Breast epithelium (tissue), 3 donors: ENCODE results near the gene FAM120A.

Experiments
- POLR2AphosphoS5 ChIP-seq, 3 donors: sonication (generic); formaldehyde crosslinking; IDR thresholded peaks; one replicate each; pipeline ENCODE4 v1.6.1; 2017; ENCODE audit warnings: antibody characterized with exemption in 3 of 3
- TF ChIP-seq, protein P1 (sequence below), 3 donors: fragments of 450-650 bp; IDR thresholded peaks; one replicate each; pipeline ENCODE4 v1.5.1; 2016 to 2017; ENCODE audit warnings: antibody characterized with exemption in 3 of 3, mild to moderate bottlenecking in 3 of 3, moderate library complexity in 3 of 3

GRCh38 chr9:93599571-93600403, 148.3 kb downstream of the FAM120A start:
- TF ChIP-seq, protein P1, sequence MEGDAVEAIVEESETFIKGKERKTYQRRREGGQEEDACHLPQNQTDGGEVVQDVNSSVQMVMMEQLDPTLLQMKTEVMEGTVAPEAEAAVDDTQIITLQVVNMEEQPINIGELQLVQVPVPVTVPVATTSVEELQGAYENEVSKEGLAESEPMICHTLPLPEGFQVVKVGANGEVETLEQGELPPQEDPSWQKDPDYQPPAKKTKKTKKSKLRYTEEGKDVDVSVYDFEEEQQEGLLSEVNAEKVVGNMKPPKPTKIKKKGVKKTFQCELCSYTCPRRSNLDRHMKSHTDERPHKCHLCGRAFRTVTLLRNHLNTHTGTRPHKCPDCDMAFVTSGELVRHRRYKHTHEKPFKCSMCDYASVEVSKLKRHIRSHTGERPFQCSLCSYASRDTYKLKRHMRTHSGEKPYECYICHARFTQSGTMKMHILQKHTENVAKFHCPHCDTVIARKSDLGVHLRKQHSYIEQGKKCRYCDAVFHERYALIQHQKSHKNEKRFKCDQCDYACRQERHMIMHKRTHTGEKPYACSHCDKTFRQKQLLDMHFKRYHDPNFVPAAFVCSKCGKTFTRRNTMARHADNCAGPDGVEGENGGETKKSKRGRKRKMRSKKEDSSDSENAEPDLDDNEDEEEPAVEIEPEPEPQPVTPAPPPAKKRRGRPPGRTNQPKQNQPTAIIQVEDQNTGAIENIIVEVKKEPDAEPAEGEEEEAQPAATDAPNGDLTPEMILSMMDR (IDR thresholded peaks at IDR 0.05), result no peak
- TF ChIP-seq POLR2AphosphoS5 (IDR thresholded peaks at IDR 0.05), result no peak
